Measurements from ENCODE around the gene GNAI3.

The GNAI3 gene

DNA sequence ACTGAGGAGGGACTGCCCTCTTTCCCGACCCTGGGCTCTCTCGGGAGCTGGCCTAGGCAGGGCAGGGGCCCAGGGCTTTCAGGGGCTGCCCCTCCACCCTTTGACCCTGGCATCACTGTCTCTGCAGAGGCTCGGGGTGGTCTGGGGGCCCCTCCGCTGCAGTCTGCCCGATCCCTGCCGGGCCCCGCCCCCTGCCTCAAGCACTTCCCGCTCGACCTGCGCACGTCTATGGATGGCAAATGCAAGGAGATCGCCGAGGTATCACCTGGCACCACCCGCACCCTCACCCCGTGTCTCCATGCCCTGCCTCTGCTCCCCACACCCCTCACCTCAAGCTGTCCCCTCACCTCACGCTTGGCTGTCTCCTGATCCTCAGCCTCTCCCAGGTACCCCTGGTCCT, 76.8 kb downstream of the GNAI3 start:
- H3K4me3 ChIP-seq (replicated peaks; ENCODE audit: insufficient read depth, low read length), result no peak overlapping the region
- no peak for DNase-seq (ENCODE audit: low read depth in 1 of 2, low spot score in 1 of 2)
- TF ChIP-seq SPI1 (IDR thresholded peaks at IDR 0.05; ENCODE audit: borderline replicate concordance, low read depth), result no peak
- TF ChIP-seq GABPA (IDR thresholded peaks at IDR 0.05; ENCODE audit: low read depth), result no peak
- TF ChIP-seq, protein P1, sequence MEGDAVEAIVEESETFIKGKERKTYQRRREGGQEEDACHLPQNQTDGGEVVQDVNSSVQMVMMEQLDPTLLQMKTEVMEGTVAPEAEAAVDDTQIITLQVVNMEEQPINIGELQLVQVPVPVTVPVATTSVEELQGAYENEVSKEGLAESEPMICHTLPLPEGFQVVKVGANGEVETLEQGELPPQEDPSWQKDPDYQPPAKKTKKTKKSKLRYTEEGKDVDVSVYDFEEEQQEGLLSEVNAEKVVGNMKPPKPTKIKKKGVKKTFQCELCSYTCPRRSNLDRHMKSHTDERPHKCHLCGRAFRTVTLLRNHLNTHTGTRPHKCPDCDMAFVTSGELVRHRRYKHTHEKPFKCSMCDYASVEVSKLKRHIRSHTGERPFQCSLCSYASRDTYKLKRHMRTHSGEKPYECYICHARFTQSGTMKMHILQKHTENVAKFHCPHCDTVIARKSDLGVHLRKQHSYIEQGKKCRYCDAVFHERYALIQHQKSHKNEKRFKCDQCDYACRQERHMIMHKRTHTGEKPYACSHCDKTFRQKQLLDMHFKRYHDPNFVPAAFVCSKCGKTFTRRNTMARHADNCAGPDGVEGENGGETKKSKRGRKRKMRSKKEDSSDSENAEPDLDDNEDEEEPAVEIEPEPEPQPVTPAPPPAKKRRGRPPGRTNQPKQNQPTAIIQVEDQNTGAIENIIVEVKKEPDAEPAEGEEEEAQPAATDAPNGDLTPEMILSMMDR (IDR thresholded peaks at IDR 0.05; ENCODE audit: insufficient read depth, low read length), result no peak
- TF ChIP-seq, protein P2, sequence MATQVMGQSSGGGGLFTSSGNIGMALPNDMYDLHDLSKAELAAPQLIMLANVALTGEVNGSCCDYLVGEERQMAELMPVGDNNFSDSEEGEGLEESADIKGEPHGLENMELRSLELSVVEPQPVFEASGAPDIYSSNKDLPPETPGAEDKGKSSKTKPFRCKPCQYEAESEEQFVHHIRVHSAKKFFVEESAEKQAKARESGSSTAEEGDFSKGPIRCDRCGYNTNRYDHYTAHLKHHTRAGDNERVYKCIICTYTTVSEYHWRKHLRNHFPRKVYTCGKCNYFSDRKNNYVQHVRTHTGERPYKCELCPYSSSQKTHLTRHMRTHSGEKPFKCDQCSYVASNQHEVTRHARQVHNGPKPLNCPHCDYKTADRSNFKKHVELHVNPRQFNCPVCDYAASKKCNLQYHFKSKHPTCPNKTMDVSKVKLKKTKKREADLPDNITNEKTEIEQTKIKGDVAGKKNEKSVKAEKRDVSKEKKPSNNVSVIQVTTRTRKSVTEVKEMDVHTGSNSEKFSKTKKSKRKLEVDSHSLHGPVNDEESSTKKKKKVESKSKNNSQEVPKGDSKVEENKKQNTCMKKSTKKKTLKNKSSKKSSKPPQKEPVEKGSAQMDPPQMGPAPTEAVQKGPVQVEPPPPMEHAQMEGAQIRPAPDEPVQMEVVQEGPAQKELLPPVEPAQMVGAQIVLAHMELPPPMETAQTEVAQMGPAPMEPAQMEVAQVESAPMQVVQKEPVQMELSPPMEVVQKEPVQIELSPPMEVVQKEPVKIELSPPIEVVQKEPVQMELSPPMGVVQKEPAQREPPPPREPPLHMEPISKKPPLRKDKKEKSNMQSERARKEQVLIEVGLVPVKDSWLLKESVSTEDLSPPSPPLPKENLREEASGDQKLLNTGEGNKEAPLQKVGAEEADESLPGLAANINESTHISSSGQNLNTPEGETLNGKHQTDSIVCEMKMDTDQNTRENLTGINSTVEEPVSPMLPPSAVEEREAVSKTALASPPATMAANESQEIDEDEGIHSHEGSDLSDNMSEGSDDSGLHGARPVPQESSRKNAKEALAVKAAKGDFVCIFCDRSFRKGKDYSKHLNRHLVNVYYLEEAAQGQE (IDR thresholded peaks at IDR 0.05; ENCODE audit: insufficient replicate concordance, low read depth), result no peak
- no peak for TF ChIP-seq POLR2AphosphoS5 (IDR thresholded peaks at IDR 0.05; ENCODE audit: low read depth)
- no peak overlapping the region for H3K27ac ChIP-seq (replicated peaks)
- no peaks in the 10 kb centered on the region for H3K27me3 ChIP-seq (ENCODE audit: insufficient read depth, poor library complexity, severe bottlenecking)

DNA sequence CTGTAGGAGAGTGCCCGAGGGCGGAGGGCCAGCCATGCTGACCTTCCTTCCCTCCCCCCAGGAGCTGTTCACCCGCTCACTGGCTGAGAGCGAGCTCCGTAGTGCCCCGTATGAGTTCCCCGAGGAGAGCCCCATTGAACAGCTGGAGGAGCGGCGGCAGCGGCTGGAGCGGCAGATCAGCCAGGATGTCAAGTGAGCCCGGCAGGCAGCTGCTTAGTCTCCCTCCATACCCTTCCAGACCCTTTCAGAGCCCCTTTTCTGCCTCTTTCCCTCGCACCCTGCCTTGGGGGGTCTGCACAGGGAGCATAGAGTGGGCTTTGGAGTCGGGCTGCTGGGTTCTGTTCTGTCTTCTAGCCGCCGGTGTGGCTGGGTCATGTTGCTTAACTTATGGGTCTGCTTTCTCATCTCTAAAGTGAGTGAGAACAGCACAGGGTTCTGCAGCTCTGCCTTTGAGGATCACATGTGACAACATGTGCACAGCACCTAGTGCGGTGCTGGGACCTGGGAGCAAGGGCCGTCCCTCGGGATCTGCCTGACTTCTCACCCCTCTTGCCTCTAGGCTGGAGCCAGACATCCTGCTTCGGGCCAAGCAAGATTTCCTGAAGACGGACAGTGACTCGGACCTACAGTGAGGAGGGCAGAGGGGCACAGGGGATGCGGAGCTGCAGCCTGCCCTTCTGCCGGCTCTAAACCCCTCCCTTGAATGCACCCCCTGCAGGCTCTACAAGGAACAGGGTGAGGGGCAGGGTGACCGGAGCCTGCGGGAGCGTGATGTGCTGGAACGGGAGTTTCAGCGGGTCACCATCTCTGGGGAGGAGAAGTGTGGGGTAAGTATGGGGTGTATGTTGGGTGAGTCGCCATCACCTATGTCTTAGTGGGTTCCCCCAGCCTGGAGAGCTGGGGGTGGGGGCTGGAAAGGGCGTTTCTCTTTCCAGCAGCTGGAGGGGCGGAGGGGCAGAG, 77.5 kb downstream of the GNAI3 start:
- DNase-seq (ENCODE audit: low read depth in 1 of 2, low spot score in 1 of 2), result no peak

DNA sequence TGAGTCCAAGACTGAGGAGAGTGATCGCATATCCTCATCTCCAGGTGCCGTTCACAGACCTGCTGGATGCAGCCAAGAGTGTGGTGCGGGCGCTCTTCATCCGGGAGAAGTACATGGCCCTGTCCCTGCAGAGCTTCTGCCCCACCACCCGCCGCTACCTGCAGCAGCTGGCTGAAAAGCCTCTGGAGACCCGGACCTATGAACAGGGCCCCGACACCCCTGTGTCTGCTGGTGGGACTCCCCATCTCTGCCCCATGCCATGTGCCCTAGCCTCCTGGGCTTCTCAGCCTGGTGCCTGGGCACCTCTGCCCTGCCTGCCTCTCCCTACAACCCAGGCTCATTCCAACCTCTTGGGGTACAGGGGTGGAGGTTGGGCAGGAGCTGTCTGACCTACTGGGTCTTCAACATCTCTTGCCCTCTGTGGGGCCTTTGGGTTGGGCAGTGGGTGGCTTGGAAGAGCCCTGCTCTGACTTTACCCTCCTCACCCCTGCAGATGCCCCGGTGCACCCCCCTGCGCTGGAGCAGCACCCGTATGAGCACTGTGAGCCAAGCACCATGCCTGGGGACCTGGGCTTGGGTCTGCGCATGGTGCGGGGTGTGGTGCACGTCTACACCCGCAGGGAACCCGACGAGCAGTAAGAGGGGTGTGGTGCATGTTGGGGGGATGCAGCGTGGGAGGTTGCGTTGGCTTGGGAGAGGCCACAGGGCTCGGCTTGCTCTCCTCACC, 78.4 kb downstream of the GNAI3 start:
- Histone ChIP-seq H3K27me3 (ENCODE audit: insufficient read depth, poor library complexity, severe bottlenecking) (no peaks in the 10 kb centered on the region), H3K27ac (replicated peaks) (no peak overlapping the region), H3K4me3 (replicated peaks; ENCODE audit: insufficient read depth, low read length) (no peak overlapping the region)
- DNase-seq (ENCODE audit: low read depth in 1 of 2, low spot score in 1 of 2), result no peak
- no peak for TF ChIP-seq POLR2AphosphoS5 (IDR thresholded peaks at IDR 0.05; ENCODE audit: low read depth)
- TF ChIP-seq, protein P2 (IDR thresholded peaks at IDR 0.05; ENCODE audit: insufficient replicate concordance, low read depth), result no peak
- no peak for TF ChIP-seq GABPA (IDR thresholded peaks at IDR 0.05; ENCODE audit: low read depth)
- TF ChIP-seq SPI1 (IDR thresholded peaks at IDR 0.05; ENCODE audit: borderline replicate concordance, low read depth), result no peak
- TF ChIP-seq, protein P1 (IDR thresholded peaks at IDR 0.05; ENCODE audit: insufficient read depth, low read length), result no peak

More for the DNA sequence above, 77.5 kb downstream of the GNAI3 start:
- no peak overlapping the region for H3K27ac ChIP-seq (replicated peaks)
- TF ChIP-seq SPI1 (IDR thresholded peaks at IDR 0.05; ENCODE audit: borderline replicate concordance, low read depth) (no peak), POLR2AphosphoS5 (IDR thresholded peaks at IDR 0.05; ENCODE audit: low read depth) (no peak), GABPA (IDR thresholded peaks at IDR 0.05; ENCODE audit: low read depth) (no peak)
- TF ChIP-seq, protein P2 (IDR thresholded peaks at IDR 0.05; ENCODE audit: insufficient replicate concordance, low read depth), result no peak
- TF ChIP-seq, protein P1 (IDR thresholded peaks at IDR 0.05; ENCODE audit: insufficient read depth, low read length), result no peak
- no peaks in the 10 kb centered on the region for H3K27me3 ChIP-seq (ENCODE audit: insufficient read depth, poor library complexity, severe bottlenecking)
- H3K4me3 ChIP-seq (replicated peaks; ENCODE audit: insufficient read depth, low read length), result no peak overlapping the region

Data from HL-60 (cell line).